Activated CD4-positive, alpha-beta T cell treated with anti-CD3 and anti-CD28 coated beads, Interleukin-2, amount 50 U/mL, for 4 hours (primary cell): ENCODE data around the gene MLLT1.

ENCODE experiments used
- DNase-seq, 2 experiments: peaks; one replicate each; pipeline ENCODE4 v3.0.0-alpha.2; 2020

The MLLT1 gene

GRCh38 chr19:6253954-6254733 is 25.6 kb downstream of the MLLT1 start:
- DNase-seq: no peak

DNA sequence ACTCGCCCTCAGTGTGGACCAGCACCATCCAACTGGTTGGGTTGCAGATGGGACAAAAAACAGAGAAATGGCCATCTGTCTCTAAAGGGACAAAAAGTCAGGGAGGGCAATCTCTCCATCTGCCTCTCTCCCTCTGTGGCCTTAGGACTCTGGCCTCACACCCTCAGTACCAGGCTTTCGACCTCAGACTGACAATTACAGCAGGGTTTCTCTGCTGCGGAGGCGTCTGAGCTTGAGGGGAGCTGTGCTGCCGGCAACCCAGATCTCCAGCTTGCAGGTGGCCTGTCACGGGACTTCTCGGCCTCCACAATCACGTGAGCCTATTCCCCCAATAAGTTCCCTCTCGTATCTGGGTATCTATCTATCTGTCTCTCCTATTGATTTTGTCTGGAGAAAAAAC is 27.7 kb downstream of the MLLT1 start:
- DNase-seq: no peak

- DNase-seq: no peak
Observed at GRCh38 chr19:6250909-6251308, 28.9 kb downstream of the MLLT1 start.

GRCh38 chr19:6250024-6250615 is 29.7 kb downstream of the MLLT1 start:
- no peak for DNase-seq

DNA sequence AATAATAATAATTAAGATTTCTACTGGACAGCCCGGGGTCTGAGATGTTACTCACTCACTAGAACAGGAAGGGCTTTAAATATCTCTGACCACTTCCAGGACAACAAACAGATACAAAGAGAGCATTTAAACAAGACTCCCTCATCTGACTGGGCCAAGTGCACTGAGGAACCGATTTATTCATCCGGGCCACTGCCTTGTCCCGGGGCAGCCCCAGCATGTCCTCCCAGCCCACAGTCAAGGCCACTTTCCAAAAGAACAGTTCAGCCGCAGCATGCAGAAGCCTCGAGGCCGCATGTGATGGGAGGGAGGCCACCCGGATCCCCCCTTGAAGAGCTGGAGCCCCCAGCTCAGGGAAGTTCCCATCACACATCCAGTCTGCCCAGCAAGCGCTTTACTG is 30.5 kb downstream of the MLLT1 start:
- DNase-seq: no peak

- no peak for DNase-seq
Observed at GRCh38 chr19:6248844-6249243, 30.9 kb downstream of the MLLT1 start.

DNA sequence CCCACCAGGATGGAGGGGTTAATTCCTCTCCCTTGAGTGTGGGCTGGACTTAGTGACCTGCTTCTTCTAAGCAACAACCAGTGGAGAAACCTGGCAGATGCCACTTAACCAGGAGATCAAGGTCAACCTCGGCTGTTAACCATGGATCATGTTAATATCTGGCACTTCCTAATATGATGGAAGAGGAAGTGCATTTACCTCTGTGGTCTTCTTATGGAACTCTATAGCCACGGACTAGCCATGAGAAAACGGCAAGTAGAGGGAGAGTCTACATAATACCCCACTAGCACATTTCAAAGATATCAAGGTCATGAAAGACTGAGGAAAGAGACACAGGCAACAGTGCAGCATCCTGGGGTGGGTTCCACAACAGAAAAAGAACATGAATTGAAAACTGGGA is 31.4 kb downstream of the MLLT1 start:
- DNase-seq: no peak

DNA sequence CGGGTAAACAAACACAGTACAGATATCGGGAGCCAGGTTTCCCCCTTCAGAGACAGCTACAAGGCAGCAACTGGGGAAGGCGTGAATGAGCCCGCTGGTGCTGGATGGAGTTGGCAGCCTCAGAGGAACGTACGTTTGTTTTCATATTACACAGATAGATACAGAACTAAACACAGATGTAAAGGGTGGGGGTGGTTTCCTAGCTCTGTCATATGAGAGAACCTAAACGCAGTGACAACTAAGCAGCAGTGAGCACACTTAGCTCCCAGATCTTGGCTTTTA is 32.8 kb downstream of the MLLT1 start:
- DNase-seq: no peak

- no peak for DNase-seq
Observed at GRCh38 chr19:6246174-6247006, 33.4 kb downstream of the MLLT1 start.

GRCh38 chr19:6242677-6243076 is 37.1 kb downstream of the MLLT1 start:
- DNase-seq: no peak

DNA sequence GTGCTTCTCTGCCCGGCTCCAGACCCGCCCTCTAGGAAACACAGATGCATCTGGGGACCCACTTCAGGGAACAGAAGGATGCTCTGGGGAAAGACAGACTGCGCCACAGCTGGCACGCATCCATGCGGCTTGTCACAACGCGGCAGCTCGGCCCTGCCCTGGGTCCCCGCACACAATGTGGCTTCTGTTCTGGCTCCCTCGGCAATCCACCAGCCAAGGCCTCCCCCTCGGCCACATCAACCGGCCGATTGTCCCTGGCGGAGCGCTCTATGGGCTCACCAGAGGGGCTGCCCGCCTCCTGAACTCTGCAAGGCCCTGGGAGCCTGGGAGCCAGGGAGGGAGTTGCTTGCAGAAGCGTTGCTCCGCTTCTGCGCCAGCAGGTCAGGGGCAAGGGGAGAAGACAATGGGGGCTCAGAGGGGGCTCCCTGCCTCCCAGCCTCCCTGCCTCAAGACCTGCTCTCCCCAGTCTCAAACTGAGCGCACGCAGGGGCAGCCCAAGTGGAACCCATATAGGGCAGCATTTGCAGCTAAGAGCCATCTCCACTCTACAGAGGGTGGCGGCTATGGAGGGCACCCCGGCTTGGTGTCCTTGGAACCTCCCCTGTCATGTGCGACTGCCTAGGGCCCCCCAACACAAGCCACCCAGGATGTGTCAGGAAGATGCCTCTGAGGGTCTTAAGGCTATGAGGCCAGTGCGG is 37.9 kb downstream of the MLLT1 start:
- DNase-seq: no peak

DNA sequence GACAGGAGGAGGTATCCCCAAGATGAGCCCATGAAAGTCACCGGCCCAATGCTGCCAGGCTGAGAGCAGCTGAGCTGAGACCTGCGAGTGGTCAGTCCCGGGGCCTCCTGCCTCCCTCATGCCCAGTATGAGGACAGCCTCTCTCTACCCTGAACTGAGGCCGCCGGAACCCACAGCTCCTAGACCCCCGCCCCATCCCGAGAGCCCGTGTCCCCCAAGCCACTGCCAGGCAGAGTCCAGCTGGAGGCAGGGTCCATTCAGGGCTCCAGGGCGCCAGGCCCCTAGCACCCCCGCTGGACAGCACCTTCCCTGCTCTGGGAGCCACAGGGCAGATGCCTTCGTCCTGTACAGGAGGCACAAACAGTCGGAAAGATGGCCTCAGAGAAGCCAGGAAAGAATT is 38.7 kb downstream of the MLLT1 start:
- DNase-seq: no peak

DNA sequence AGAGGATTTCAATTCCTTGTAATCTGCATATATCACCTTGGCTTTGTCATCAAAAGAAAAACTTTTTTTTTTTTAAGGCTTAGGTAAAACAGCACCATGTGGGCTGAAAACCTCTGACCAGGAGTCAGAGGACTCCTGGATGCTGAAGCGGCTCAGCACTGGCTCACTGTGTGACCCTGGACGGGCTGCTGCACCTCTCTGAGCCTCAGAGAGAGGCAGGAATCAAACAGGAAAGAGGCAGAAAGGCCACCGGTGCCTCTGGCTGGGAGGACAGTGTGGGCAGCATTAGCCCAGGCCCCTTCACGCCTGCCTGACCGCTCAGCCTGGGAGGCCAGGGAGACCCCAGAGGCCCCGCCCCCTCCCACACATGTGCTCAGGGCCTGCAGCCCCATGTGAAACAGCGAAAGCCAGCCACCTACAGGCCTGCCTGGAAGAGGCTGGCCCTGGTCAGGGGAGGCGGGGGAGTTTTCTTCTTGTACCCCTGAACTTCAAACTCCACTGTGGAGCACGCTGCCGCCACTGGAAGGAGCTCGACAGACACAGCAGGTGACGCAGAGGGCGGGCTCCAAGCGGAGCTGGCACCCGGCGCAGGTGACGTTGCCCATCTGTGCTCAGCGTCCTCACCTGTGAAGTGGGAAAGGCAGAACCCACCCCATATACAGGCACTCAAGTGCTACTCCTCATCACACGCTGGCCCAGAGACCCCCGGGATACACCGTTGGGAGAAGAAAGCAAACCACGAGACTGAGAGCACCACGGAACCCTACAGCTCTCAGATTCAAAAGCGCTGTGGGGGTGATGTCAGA is 39.7 kb downstream of the MLLT1 start:
- DNase-seq: no peak

DNA sequence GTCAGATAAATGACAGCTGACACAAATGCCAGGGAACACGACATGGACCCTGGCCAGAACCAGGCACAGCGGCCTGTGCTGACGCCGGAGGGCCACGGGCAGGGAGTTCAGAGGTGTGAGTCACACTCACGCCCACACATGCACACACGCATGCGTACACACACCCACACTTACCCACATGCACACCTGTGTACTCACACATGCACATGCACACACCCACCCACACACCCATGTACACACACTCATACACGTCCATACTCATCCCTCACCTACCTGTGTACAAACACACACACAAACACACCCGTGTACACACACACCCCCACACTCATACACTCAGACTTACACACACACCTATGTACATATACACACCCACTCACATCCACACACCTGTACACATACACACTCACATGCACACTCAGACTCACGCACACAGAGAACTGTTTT is 40.4 kb downstream of the MLLT1 start:
- DNase-seq: peak; percentile 38 to 47

- DNase-seq: no peak
Observed at GRCh38 chr19:6238643-6239281, 41.0 kb downstream of the MLLT1 start.

DNA sequence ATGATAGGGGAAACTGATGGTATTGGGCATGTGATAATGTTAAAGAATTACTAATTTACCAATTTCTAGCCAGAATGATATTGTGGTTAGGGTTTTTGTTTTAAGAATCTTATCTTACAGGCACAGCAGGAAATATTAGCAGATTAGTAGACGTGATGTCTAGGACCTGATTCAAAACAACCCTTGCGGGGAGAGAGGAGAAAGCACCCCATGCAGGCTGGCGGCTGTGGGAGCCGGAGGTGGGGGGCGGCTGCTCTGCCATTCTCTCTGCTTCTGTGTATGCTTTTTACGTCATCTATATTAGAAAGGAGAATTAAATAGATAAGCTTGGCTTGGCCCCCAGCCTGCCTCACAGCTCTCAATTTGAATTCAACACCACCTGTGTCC is 41.5 kb downstream of the MLLT1 start:
- no peak for DNase-seq

DNA sequence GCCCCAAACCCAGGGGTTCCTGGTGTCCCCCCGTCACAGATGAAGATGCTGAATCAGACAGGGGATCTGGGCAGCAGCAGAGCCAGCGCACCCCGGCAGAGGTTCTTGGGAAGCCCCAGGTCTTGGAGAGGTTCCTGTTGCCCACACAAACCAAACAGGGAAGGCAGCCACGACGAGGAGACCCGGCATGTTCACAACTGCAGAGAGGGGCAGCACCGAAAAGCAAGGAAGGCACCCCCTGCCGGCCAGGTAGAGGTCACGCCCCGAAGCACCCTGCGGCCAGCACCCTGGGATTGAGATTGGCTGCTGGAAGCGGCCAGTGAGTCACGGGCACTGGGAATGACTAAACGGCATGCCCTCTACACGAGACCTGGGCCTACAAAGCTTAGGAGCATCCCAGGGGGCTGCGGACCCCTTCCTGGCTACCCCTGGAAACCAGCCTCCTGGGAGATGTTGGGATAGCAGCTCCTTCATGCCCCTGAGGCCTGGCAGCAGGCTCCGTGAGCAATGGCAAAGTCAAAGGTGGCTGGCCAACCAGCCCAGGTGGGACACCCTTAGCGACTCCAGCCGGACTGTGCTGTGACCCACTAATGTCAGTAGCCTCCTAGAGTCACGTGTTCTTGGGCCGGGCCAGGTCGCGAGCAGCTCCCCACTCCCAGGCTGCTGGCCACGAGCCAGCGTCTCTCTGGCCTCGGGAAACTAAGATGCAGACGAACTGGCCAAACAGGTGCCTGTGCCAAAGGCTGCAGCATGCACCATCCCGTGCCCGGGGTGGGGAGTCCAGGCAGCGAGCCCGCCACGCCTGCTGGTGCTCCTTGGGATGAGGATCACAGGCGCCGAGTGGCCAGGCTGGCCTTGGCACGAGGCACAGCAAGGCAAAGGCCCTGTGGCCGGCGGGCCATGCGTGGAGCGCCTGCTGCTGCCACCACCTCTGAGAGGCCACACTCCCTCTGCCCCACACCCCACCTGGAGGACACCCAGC is 43.2 kb downstream of the MLLT1 start:
- no peak for DNase-seq

DNA sequence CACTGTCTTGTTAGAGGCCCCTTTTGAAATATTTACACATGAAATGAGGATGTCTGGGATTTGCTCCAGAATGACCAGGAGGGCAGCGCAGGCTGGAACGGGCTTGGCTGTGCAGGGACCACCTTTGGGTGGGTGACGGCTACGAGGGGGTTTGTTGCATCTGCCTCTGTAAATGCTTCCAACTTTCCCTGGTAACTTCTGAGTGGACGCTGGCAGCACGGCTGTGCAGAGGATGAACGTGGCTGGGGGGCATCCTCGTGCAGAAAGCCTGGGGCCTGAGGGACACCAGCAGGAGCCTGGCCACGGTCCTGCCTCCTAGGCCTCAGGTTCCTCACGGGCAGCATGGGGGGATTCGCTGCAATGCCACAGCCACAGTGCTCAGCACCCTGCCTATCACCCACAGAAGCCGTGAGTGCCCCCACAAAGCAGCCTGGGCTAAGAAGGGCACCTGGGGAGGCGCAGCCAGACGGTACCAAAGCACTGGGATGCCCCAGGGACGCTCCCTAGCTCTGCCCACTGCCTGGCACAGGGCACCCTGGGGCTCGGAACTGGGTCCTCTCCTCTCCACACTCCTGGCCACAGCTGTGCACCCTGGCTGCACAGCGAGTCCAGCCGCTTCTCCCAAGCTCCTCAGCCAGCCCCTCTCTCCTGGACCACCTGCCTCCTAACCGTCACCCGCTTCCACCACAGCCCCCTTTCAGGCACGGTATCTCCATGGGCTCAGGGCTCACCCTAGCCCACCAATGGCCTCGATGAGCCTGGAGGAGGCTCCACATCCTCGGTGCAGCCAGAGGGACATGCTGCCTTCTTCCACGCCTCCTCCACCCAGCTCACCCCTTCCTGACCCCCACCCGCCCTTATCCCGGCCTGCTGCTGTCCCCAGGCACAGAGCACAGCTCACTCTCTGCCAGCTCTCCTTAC is 44.5 kb downstream of the MLLT1 start:
- DNase-seq: no peak

- no peak for DNase-seq
Observed at GRCh38 chr19:6234527-6234926, 45.2 kb downstream of the MLLT1 start.
